Measurements from ENCODE around the gene RHOB. TPM values are rescaled to one million over a fixed set of nuclear protein-coding genes. Genes with fewer than 3 reads are reported as not detected.
A peak's percentile ranks its signal among the peaks of the same experiment; 100 is the strongest.

The RHOB gene
- total and polyA plus RNA-seq, 2 of the 13 experiments (the other 11 are each of a cell fraction or from before 2014, with no cell fraction given), result 192 to 268 TPM

DNA sequence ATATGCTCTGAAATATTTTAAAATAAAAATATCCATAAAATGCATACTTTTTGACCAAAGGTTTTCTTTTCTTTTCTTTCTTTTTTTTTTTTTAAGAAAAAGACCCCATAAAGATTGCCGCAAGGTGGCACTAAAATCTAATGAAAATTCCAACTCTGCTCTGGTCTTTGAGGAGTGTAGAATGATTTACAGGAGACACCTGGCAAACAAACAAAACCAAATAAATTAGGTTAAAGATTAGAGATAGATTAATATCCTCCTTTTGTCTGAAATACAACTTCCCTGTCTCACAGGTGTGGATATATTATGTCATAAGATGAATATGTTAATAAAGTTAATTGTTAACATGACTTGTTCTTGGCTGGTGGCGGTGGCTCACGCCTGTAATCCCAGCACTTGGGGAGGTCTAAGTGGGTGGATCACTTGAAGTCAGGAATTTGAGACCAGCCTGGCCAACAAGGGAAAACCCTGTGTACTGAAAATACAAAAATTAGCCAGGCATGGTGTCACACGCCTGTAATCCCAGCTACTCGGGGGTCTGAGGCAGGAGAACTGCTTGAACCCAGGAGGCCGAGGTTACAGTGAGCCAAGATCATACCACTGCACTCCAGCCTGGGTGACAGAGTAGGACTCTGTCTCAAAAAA, 3.5 kb upstream of the RHOB start (continued):
- TF ChIP-seq, protein P1, sequence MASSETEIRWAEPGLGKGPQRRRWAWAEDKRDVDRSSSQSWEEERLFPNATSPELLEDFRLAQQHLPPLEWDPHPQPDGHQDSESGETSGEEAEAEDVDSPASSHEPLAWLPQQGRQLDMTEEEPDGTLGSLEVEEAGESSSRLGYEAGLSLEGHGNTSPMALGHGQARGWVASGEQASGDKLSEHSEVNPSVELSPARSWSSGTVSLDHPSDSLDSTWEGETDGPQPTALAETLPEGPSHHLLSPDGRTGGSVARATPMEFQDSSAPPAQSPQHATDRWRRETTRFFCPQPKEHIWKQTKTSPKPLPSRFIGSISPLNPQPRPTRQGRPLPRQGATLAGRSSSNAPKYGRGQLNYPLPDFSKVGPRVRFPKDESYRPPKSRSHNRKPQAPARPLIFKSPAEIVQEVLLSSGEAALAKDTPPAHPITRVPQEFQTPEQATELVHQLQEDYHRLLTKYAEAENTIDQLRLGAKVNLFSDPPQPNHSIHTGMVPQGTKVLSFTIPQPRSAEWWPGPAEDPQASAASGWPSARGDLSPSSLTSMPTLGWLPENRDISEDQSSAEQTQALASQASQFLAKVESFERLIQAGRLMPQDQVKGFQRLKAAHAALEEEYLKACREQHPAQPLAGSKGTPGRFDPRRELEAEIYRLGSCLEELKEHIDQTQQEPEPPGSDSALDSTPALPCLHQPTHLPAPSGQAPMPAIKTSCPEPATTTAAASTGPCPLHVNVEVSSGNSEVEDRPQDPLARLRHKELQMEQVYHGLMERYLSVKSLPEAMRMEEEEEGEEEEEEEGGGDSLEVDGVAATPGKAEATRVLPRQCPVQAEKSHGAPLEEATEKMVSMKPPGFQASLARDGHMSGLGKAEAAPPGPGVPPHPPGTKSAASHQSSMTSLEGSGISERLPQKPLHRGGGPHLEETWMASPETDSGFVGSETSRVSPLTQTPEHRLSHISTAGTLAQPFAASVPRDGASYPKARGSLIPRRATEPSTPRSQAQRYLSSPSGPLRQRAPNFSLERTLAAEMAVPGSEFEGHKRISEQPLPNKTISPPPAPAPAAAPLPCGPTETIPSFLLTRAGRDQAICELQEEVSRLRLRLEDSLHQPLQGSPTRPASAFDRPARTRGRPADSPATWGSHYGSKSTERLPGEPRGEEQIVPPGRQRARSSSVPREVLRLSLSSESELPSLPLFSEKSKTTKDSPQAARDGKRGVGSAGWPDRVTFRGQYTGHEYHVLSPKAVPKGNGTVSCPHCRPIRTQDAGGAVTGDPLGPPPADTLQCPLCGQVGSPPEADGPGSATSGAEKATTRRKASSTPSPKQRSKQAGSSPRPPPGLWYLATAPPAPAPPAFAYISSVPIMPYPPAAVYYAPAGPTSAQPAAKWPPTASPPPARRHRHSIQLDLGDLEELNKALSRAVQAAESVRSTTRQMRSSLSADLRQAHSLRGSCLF (CRISPR knock-in tag; IDR thresholded peaks at IDR 0.05; ENCODE audit: borderline replicate concordance), result no peak
- TF ChIP-seq ZNF460 (CRISPR knock-in tag; IDR thresholded peaks at IDR 0.05; ENCODE audit: borderline replicate concordance) (peak; percentile 92), SPEN (CRISPR knock-in tag; IDR thresholded peaks at IDR 0.05; ENCODE audit: low read depth) (no peak), IRX3 (CRISPR knock-in tag; IDR thresholded peaks at IDR 0.05; ENCODE audit: borderline replicate concordance, low read depth) (no peak), DMAP1 (CRISPR knock-in tag; IDR thresholded peaks at IDR 0.05) (0 out of 2 replicates have a peak, but pooled peaks have one; percentile 19), ZMYM4 (CRISPR knock-in tag; IDR thresholded peaks at IDR 0.05) (peak; percentile 39; the same call in 1 of the 2 replicates), ZNF883 (CRISPR knock-in tag; IDR thresholded peaks at IDR 0.05; ENCODE audit: not compliant biosample characterization) (no peak), MAF1 (CRISPR knock-in tag; IDR thresholded peaks at IDR 0.05; ENCODE audit: borderline replicate concordance) (no peak), ZNF441 (CRISPR knock-in tag; IDR thresholded peaks at IDR 0.05; ENCODE audit: borderline replicate concordance) (no peak), YEATS2 (CRISPR knock-in tag; IDR thresholded peaks at IDR 0.05; ENCODE audit: borderline replicate concordance) (no peak), ZNF550 (CRISPR knock-in tag; IDR thresholded peaks at IDR 0.05; ENCODE audit: borderline replicate concordance) (no peak), SMARCE1 (IDR thresholded peaks at IDR 0.05; ENCODE audit: borderline replicate concordance) (no peak), NR3C1 (CRISPR knock-in tag; IDR thresholded peaks at IDR 0.05) (no peak), CEBPG (CRISPR knock-in tag; IDR thresholded peaks at IDR 0.05) (peak; percentile 32; the same call in 1 of the 2 replicates), TFDP1 (CRISPR knock-in tag; IDR thresholded peaks at IDR 0.05; ENCODE audit: borderline replicate concordance) (no peak), SOX13 (IDR thresholded peaks at IDR 0.05) (no peak), SOX13 (CRISPR knock-in tag; conservative IDR thresholded peaks at IDR 0.05 in 1 of 2, IDR thresholded peaks at IDR 0.05 in 1 of 2) (peak in 1 of 2 experiments; percentile 27; a peak in 1 of 4 replicates), PBX3 (CRISPR knock-in tag; IDR thresholded peaks at IDR 0.05; ENCODE audit: borderline replicate concordance) (no peak), ZNF543 (CRISPR knock-in tag; IDR thresholded peaks at IDR 0.05) (no peak), KMT2A (CRISPR knock-in tag; IDR thresholded peaks at IDR 0.05) (no peak; the same call in 1 of the 2 replicates), TRIM24 (CRISPR knock-in tag; IDR thresholded peaks at IDR 0.05) (no peak)
- TF ChIP-seq, protein P2, sequence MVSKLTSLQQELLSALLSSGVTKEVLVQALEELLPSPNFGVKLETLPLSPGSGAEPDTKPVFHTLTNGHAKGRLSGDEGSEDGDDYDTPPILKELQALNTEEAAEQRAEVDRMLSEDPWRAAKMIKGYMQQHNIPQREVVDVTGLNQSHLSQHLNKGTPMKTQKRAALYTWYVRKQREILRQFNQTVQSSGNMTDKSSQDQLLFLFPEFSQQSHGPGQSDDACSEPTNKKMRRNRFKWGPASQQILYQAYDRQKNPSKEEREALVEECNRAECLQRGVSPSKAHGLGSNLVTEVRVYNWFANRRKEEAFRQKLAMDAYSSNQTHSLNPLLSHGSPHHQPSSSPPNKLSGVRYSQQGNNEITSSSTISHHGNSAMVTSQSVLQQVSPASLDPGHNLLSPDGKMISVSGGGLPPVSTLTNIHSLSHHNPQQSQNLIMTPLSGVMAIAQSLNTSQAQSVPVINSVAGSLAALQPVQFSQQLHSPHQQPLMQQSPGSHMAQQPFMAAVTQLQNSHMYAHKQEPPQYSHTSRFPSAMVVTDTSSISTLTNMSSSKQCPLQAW (CRISPR knock-in tag; IDR thresholded peaks at IDR 0.05), result peak; percentile 31; the same call in 1 of the 2 replicates
